HG02642 (cell line): ENCODE data around the gene DHRS7C.
"Not testable (repeated sequence)": the region's sequence is repeated elsewhere in the genome, so short reads cannot be mapped to it uniquely, and the experiment has no call there.

ENCODE experiments used
- ATAC-seq: cut with Tn5 transposase; IDR thresholded peaks from one replicate; pipeline ENCODE4 v1.9.1; 2021; ENCODE audit warnings: mild to moderate bottlenecking; ENCODE audit not compliant: unreplicated experiment, poor library complexity

DHRS7C gene

GRCh38 chr17:9811086-9811485 is 19.7 kb upstream of the DHRS7C start:
- ATAC-seq, result no peak

GRCh38 chr17:9810100-9810949 is 18.9 kb upstream of the DHRS7C start:
- ATAC-seq, result no peak

GRCh38 chr17:9809409-9809808 is 18.0 kb upstream of the DHRS7C start:
- no peak for ATAC-seq

GRCh38 chr17:9806699-9807098 is 15.3 kb upstream of the DHRS7C start:
- ATAC-seq, result no peak

GRCh38 chr17:9805769-9806168 is 14.4 kb upstream of the DHRS7C start:
- ATAC-seq, result no peak

GRCh38 chr17:9802697-9803096 is 11.3 kb upstream of the DHRS7C start:
- ATAC-seq, result no peak

GRCh38 chr17:9802294-9802693 is 10.9 kb upstream of the DHRS7C start:
- ATAC-seq, result no peak

- no peak for ATAC-seq
Observed at GRCh38 chr17:9801505-9801904, 10.1 kb upstream of the DHRS7C start.

GRCh38 chr17:9798724-9799123 is 7.3 kb upstream of the DHRS7C start:
- no peak for ATAC-seq

GRCh38 chr17:9798008-9798407 is 6.6 kb upstream of the DHRS7C start:
- ATAC-seq, result no peak

- ATAC-seq, result no peak
Observed at GRCh38 chr17:9792181-9792840, 919 bp upstream of the DHRS7C start.

GRCh38 chr17:9790316-9790715 is 1.1 kb downstream of the DHRS7C start:
- no peak for ATAC-seq

- no peak for ATAC-seq
Observed at GRCh38 chr17:9788601-9789000, 2.8 kb downstream of the DHRS7C start.

GRCh38 chr17:9784544-9784943 is 6.8 kb downstream of the DHRS7C start:
- no peak for ATAC-seq

- ATAC-seq, result not testable (repeated sequence)
Observed at GRCh38 chr17:9783465-9783864, 7.9 kb downstream of the DHRS7C start.

GRCh38 chr17:9783050-9783449 is 8.3 kb downstream of the DHRS7C start:
- no peak for ATAC-seq

GRCh38 chr17:9780552-9780951 is 10.8 kb downstream of the DHRS7C start:
- ATAC-seq, result no peak

GRCh38 chr17:9776911-9777310 is 14.5 kb downstream of the DHRS7C start:
- no peak for ATAC-seq

GRCh38 chr17:9772658-9773057 is 18.7 kb downstream of the DHRS7C start:
- no peak for ATAC-seq

GRCh38 chr17:9771465-9771864 is 19.9 kb downstream of the DHRS7C start:
- ATAC-seq, result no peak

GRCh38 chr17:9769036-9769695 is 22.2 kb downstream of the DHRS7C start:
- no peak for ATAC-seq
